HCT116 (cell line): ENCODE measurements around the gene NPTX1.

Source experiments
- CTCF ChIP-seq, 3 experiments: fragments of 200-600 bp in 1 of 3; sonication (generic) in 1 of 3; IDR thresholded peaks in 2 of 3; conservative IDR thresholded peaks in 1 of 3; 2 replicates each; pipeline ENCODE4 v1.5.1; 2012 to 2017; ENCODE audit warnings: low read depth in 2 of 3, low read length in 2 of 3, antibody characterized with exemption in 1 of 3, borderline replicate concordance in 1 of 3, control low read depth in 1 of 3, mild to moderate bottlenecking in 1 of 3, mixed read lengths in 1 of 3, mixed run types in 1 of 3, moderate library complexity in 1 of 3; ENCODE audit not compliant: insufficient read depth in 1 of 3
- EZH2 ChIP-seq: fragments of 200-600 bp; sonication (generic); IDR thresholded peaks from 2 replicates; pipeline ENCODE4 v1.6.1; 2017; ENCODE audit warnings: antibody characterized with exemption, mixed run types
- EZH2phosphoT487 ChIP-seq: fragments of 200-600 bp; IDR thresholded peaks from 2 replicates; pipeline ENCODE4 v1.6.1; 2018; ENCODE audit warnings: antibody characterized with exemption, borderline replicate concordance
- POLR2A ChIP-seq: IDR thresholded peaks from 2 replicates; pipeline ENCODE4 v1.7.0; 2011; ENCODE audit warnings: borderline replicate concordance; ENCODE audit not compliant: insufficient read depth, insufficient read length; ENCODE audit errors: extremely low read depth
- POLR2AphosphoS5 ChIP-seq: IDR thresholded peaks from 2 replicates; pipeline ENCODE4 v1.6.1; 2011; ENCODE audit warnings: mild to moderate bottlenecking, low read depth, low read length, moderate library complexity
- RAD21 ChIP-seq: IDR thresholded peaks from 2 replicates; pipeline ENCODE4 v1.6.1; 2012; ENCODE audit warnings: low read depth, mild to moderate bottlenecking
- REST ChIP-seq: IDR thresholded peaks from 2 replicates; pipeline ENCODE4 v1.6.1; 2012; ENCODE audit warnings: low read depth
- SIN3A ChIP-seq: IDR thresholded peaks from 2 replicates; pipeline ENCODE4 v1.6.1; 2012; ENCODE audit warnings: low read depth
- SP1 ChIP-seq: IDR thresholded peaks from 2 replicates; pipeline ENCODE4 v1.6.1; 2012; ENCODE audit warnings: low read depth
- TCF7L2 ChIP-seq: IDR thresholded peaks from 2 replicates; pipeline ENCODE4 v1.7.0; 2011; ENCODE audit warnings: borderline replicate concordance, inconsistent platforms; ENCODE audit not compliant: insufficient read depth, insufficient read length; ENCODE audit errors: extremely low read depth
- TF ChIP-seq, protein P1 (sequence below): IDR thresholded peaks from 2 replicates; pipeline ENCODE4 v1.6.1; 2012

DNA sequence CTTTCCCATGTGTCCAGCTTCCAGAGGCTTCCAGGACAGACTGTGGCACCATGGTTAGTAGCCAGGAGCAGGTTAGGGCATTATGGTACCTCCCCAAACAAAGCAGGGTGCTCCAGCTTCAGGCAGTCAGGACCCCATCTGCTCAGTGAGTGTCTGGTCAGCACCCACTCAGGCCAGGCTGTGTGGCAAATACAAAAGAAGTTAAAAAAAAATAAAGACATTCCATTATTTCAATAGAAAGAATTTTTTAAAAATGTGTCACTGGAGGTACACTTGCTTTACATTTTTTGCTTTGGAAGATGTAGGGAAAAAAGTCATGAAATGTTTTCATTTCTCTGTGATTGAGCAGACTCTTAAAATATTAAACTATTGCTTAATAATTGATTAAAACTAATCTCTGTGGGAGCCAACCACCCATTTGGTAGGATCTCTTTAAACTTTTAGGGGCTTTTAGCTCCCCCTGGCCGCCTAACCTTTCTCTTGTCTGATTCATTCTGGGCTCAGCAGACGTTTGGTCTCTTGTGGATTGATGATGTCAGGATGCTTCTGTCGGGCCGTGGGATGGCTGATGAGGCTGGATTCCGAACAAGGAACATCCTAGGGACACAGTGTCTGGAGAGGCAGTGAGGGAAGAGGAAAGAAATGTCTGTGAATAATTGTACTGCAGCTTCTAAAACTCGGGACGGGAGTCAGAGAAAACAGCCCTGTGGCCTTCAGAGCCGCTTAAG lies 28.4 kb upstream of the NPTX1 start:
- no peak for TF ChIP-seq CTCF (IDR thresholded peaks at IDR 0.05 in 2 of 3, conservative IDR thresholded peaks at IDR 0.05 in 1 of 3; ENCODE audit: borderline replicate concordance in 1 of 3, insufficient read depth in 1 of 3, low read depth in 2 of 3, low read length in 2 of 3)
- no peak for TF ChIP-seq RAD21
- TF ChIP-seq REST, result no peak
- no peak for TF ChIP-seq SIN3A
- TF ChIP-seq, protein P1, sequence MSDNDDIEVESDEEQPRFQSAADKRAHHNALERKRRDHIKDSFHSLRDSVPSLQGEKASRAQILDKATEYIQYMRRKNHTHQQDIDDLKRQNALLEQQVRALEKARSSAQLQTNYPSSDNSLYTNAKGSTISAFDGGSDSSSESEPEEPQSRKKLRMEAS, result no peak
- TF ChIP-seq EZH2phosphoT487, result no peak
- TF ChIP-seq POLR2A, result no peak
- no peak for TF ChIP-seq EZH2
- no peak for TF ChIP-seq SP1
- no peak for TF ChIP-seq POLR2AphosphoS5
- no peak for TF ChIP-seq TCF7L2
